Astrocyte (in vitro differentiated cells and primary cell): ENCODE results near the gene EDIL3. TPM values are rescaled to one million over a fixed set of nuclear protein-coding genes. Genes with fewer than 3 reads are reported as not detected.

Experiments used
- DNase-seq: peaks from one replicate; pipeline ENCODE4 v3.0.0-alpha.2; 2010; ENCODE audit warnings: low read depth
- FAIRE-seq: peaks from 2 replicates; lab custom pipeline; 2011; peaks lifted over from hg19 to GRCh38; lab: Jason Lieb, UNC
- H2AFZ ChIP-seq: 2 replicates; pipeline ENCODE4 v1.6.0; 2012; ENCODE audit warnings: low read depth, low read length, inconsistent platforms
- H3K27ac ChIP-seq: 2 replicates; pipeline ENCODE4 v1.5.1; 2011; ENCODE audit warnings: low read depth, low read length, inconsistent platforms
- H3K27me3 ChIP-seq: 2 replicates; pipeline ENCODE4 v1.6.0; 2011; ENCODE audit warnings: low read length, inconsistent platforms; ENCODE audit not compliant: insufficient read depth
- H3K36me3 ChIP-seq: 2 replicates; pipeline ENCODE4 v1.5.1; 2011; ENCODE audit warnings: low read length, inconsistent platforms; ENCODE audit not compliant: insufficient read depth
- H3K4me1 ChIP-seq: 2 replicates; pipeline ENCODE4 v1.5.1; 2011; ENCODE audit warnings: low read length, inconsistent platforms; ENCODE audit not compliant: insufficient read depth
- H3K4me2 ChIP-seq: 2 replicates; pipeline ENCODE4 v1.6.0; 2012; ENCODE audit warnings: low read length, inconsistent platforms
- H3K4me3 ChIP-seq: 2 replicates; pipeline ENCODE4 v1.5.1; 2011; ENCODE audit warnings: low read depth, mild to moderate bottlenecking, low read length, inconsistent platforms; ENCODE audit not compliant: insufficient read depth
- H3K79me2 ChIP-seq: 2 replicates; pipeline ENCODE4 v1.6.0; 2012; ENCODE audit warnings: mild to moderate bottlenecking, low read length, inconsistent platforms; ENCODE audit not compliant: insufficient read depth
- H3K9ac ChIP-seq: 2 replicates; pipeline ENCODE4 v1.6.0; 2012; ENCODE audit warnings: mild to moderate bottlenecking, low read length, inconsistent platforms
- H3K9me3 ChIP-seq: 2 replicates; pipeline ENCODE4 v1.5.1; 2012; ENCODE audit warnings: low read depth, mild to moderate bottlenecking, low read length, inconsistent platforms; ENCODE audit not compliant: insufficient read depth
- H4K20me1 ChIP-seq: 2 replicates; pipeline ENCODE4 v1.6.0; 2012; ENCODE audit warnings: low read length, inconsistent platforms; ENCODE audit not compliant: insufficient read depth
- H3K27ac Mint-ChIP-seq: one replicate; pipeline ENCODE4 v1.8.0; 2021; ENCODE audit warnings: mild to moderate bottlenecking, mixed read lengths; ENCODE audit not compliant: unreplicated experiment
- H3K27me3 Mint-ChIP-seq: one replicate; pipeline ENCODE4 v1.8.0; 2021; ENCODE audit warnings: low read depth, mixed read lengths; ENCODE audit not compliant: unreplicated experiment
- H3K36me3 Mint-ChIP-seq: one replicate; pipeline ENCODE4 v1.8.0; 2021; ENCODE audit warnings: low read depth, mixed read lengths; ENCODE audit not compliant: unreplicated experiment
- H3K4me1 Mint-ChIP-seq: one replicate; pipeline ENCODE4 v1.8.0; 2021; ENCODE audit warnings: low read depth, mixed read lengths; ENCODE audit not compliant: unreplicated experiment
- H3K4me3 Mint-ChIP-seq: one replicate; pipeline ENCODE4 v1.8.0; 2021; ENCODE audit warnings: mild to moderate bottlenecking, moderate library complexity, mixed read lengths; ENCODE audit not compliant: unreplicated experiment
- H3K9me3 Mint-ChIP-seq: one replicate; pipeline ENCODE4 v1.8.0; 2021; ENCODE audit warnings: mild to moderate bottlenecking, mixed read lengths; ENCODE audit not compliant: unreplicated experiment
- CTCF ChIP-seq: IDR thresholded peaks from 2 replicates; pipeline ENCODE4 v1.5.1; 2011; ENCODE audit warnings: low read depth, mild to moderate bottlenecking, inconsistent platforms, low read length, moderate library complexity; ENCODE audit not compliant: insufficient read depth
- EZH2 ChIP-seq: IDR thresholded peaks from 2 replicates; pipeline ENCODE4 v1.6.1; 2012; ENCODE audit warnings: mild to moderate bottlenecking, low read length, inconsistent platforms; ENCODE audit not compliant: insufficient read depth
- total RNA-seq: library from RNA; stranded (reverse); gene quantifications from 2 replicates; pipeline ENCODE4 v1.2.1, GENCODE V29; 2021

Gene EDIL3
- total RNA-seq, 1 donor from 2014 or later: 226 TPM

- Histone ChIP-seq H4K20me1 (no peaks in the 10 kb centered on the region), H3K4me2 (peak overlapping the region; percentile 29)
These were observed 94.0 kb downstream of the EDIL3 start for GRCh38 chr5:84290673-84291072.

GRCh38 chr5:84290161-84290560 is 94.5 kb downstream of the EDIL3 start:
- no peak overlapping the region for H2AFZ ChIP-seq
- peaks cover 2% of the 10 kb centered on the region for H3K9me3 Mint-ChIP-seq
- H3K27me3 ChIP-seq: no peaks in the 10 kb centered on the region
- TF ChIP-seq EZH2 (no peak), CTCF (no peak)
- H3K36me3 Mint-ChIP-seq: no peaks in the 10 kb centered on the region
- no peak for FAIRE-seq
- peaks cover 45% of the 10 kb centered on the region for H3K4me1 Mint-ChIP-seq
- H3K4me3 ChIP-seq: no peak overlapping the region
- H3K27ac Mint-ChIP-seq: no peak overlapping the region
- H4K20me1 ChIP-seq: no peaks in the 10 kb centered on the region
- peak overlapping the region; percentile 29 for H3K4me2 ChIP-seq
- peaks cover 45% of the 10 kb centered on the region for H3K4me1 ChIP-seq
- H3K9me3 ChIP-seq: no peaks in the 10 kb centered on the region
- H3K4me3 Mint-ChIP-seq: no peak overlapping the region
- H3K27me3 Mint-ChIP-seq: no peaks in the 10 kb centered on the region
- peak overlapping the region; percentile 54 for H3K27ac ChIP-seq
- peaks cover 63% of the 10 kb centered on the region for H3K79me2 ChIP-seq
- H3K9ac ChIP-seq: no peak overlapping the region
- peak; percentile 79 for DNase-seq
- H3K36me3 ChIP-seq: no peaks in the 10 kb centered on the region

More at GRCh38 chr5:84290673-84291072, 94.0 kb downstream of the EDIL3 start:
- DNase-seq: no peak
- H3K9me3 Mint-ChIP-seq: peaks cover 2% of the 10 kb centered on the region
- FAIRE-seq: no peak
- no peak overlapping the region for H2AFZ ChIP-seq
- no peak overlapping the region for H3K4me3 Mint-ChIP-seq
- peaks cover 61% of the 10 kb centered on the region for H3K79me2 ChIP-seq
- H3K27me3 ChIP-seq: no peaks in the 10 kb centered on the region
- H3K4me3 ChIP-seq: no peak overlapping the region
- H3K4me1 Mint-ChIP-seq: peaks cover 43% of the 10 kb centered on the region
- H3K36me3 ChIP-seq: no peaks in the 10 kb centered on the region
- no peaks in the 10 kb centered on the region for H3K9me3 ChIP-seq
- no peak for TF ChIP-seq EZH2
- no peak for TF ChIP-seq CTCF
- peak overlapping the region; percentile 54 for H3K27ac ChIP-seq
- no peaks in the 10 kb centered on the region for H3K36me3 Mint-ChIP-seq
- no peaks in the 10 kb centered on the region for H3K27me3 Mint-ChIP-seq
- H3K4me1 ChIP-seq: peaks cover 45% of the 10 kb centered on the region
- H3K9ac ChIP-seq: no peak overlapping the region
- peak overlapping the region; percentile 21 for H3K27ac Mint-ChIP-seq

- Histone ChIP-seq H3K79me2 (peaks cover 71% of the 10 kb centered on the region), H2AFZ (no peak overlapping the region), H3K4me1 (peaks cover 45% of the 10 kb centered on the region), H3K36me3 (no peaks in the 10 kb centered on the region), H3K27ac (peak overlapping the region; percentile 69), H3K27me3 (no peaks in the 10 kb centered on the region), H3K9me3 (no peaks in the 10 kb centered on the region), H4K20me1 (no peaks in the 10 kb centered on the region), H3K4me3 (peak overlapping the region; percentile 20), H3K4me2 (peak overlapping the region; percentile 78), H3K9ac (peak overlapping the region; percentile 44)
- Mint-ChIP-seq H3K4me1 (peaks cover 42% of the 10 kb centered on the region), H3K9me3 (no peaks in the 10 kb centered on the region), H3K27ac (peak overlapping the region; percentile 71), H3K36me3 (no peaks in the 10 kb centered on the region), H3K4me3 (peak overlapping the region; percentile 51), H3K27me3 (no peaks in the 10 kb centered on the region)
- FAIRE-seq (peak; percentile 76), DNase-seq (peak; percentile 96)
- no peak for TF ChIP-seq EZH2
- no peak for TF ChIP-seq CTCF
These were observed 96.7 kb downstream of the EDIL3 start for GRCh38 chr5:84287951-84288350.
